Stomach (tissue), 9 donors: Measurements from ENCODE around the gene ABLIM3. TPM values are rescaled to one million over a fixed set of nuclear protein-coding genes. Genes with fewer than 3 reads are reported as not detected.

ENCODE experiments used
- DNase-seq, 2 donors: peaks; one replicate each; pipeline versions ENCODE4 v3.0.0 to v3.0.0-alpha.2; 2013 to 2019
- H3K27ac ChIP-seq, 5 donors: fragments of 200-600 bp in 4 of 5; sonication (generic) in 4 of 5; one replicate each; pipeline ENCODE4 v1.5.1; 2013 to 2019; ENCODE audit warnings: mild to moderate bottlenecking in 1 of 5, moderate library complexity in 1 of 5
- H3K27me3 ChIP-seq, 3 donors: fragments of 200-600 bp; sonication (generic); one replicate each; pipeline ENCODE4 v1.5.1; 2017 to 2019; ENCODE audit warnings: mixed run types in 1 of 3
- H3K36me3 ChIP-seq, 4 donors: fragments of 200-600 bp; sonication (generic); 1 replicate in 3 of 4; 2 replicates in 1 of 4; pipeline ENCODE4 v1.5.1; 2016 to 2019
- H3K4me1 ChIP-seq, 4 donors: fragments of 200-600 bp; sonication (generic); one replicate each; pipeline ENCODE4 v1.5.1; 2016 to 2019
- H3K4me3 ChIP-seq, 4 donors: fragments of 200-600 bp; sonication (generic) in 3 of 4; one replicate each; pipeline ENCODE4 v1.5.1; 2016 to 2019; ENCODE audit warnings: mild to moderate bottlenecking in 1 of 4
- H3K9me3 ChIP-seq, 4 donors: fragments of 200-600 bp; sonication (generic); one replicate each; pipeline ENCODE4 v1.5.1; 2016 to 2019
- CTCF ChIP-seq, 7 experiments: fragments of 450-650 bp in 4 of 7; fragments of 200-600 bp in 3 of 7; sonication (generic) in 3 of 7; IDR thresholded peaks; one replicate each; pipeline ENCODE4 v1.5.1; 2016 to 2019; ENCODE audit warnings: antibody characterized with exemption in 7 of 7, control low read depth in 2 of 7, mild to moderate bottlenecking in 1 of 7
- EP300 ChIP-seq: sonication (generic); formaldehyde crosslinking; IDR thresholded peaks from one replicate; pipeline ENCODE4 v1.6.1; 2017; ENCODE audit warnings: antibody characterized with exemption
- POLR2A ChIP-seq, 4 donors: fragments of 450-650 bp; IDR thresholded peaks; one replicate each; pipeline ENCODE4 v1.6.1; 2016; ENCODE audit warnings: antibody characterized with exemption in 4 of 4, control low read depth in 2 of 4, mild to moderate bottlenecking in 1 of 4, moderate library complexity in 1 of 4
- POLR2AphosphoS5 ChIP-seq, 3 donors: sonication (generic); formaldehyde crosslinking; IDR thresholded peaks; one replicate each; pipeline ENCODE4 v1.6.1; 2016; ENCODE audit warnings: antibody characterized with exemption in 3 of 3
- WGBS, 5 donors: extraction: QIAGEN DNeasy Blood & Tissue Kit in 3 of 5; methylation state at CpG; one replicate each; pipeline versions ENCODE4 v1.1.5 to v1.1.7; 2013 to 2018; 5-methylcytosine and 5-hydroxymethylcytosine counted together
- intact Hi-C: fragments of 100-400 bp; cut with DNase I; formaldehyde crosslinking; loops from one replicate; pipeline ENCODE4 v1.15.1; 2023; ENCODE audit warnings: low total_unique reads
- polyA plus RNA-seq, 3 donors: library from polyadenylated mRNA; stranded (reverse); fragments of 200-250 nt; gene quantifications; one replicate each; pipeline ENCODE4 v1.2.3, GENCODE V29; 2013
- total RNA-seq, 5 donors: library from RNA; depleted of rRNA; stranded (reverse); fragments of >200 nt; gene quantifications; one replicate each; pipeline versions ENCODE4 v1.1.0 to v1.2.3, GENCODE V29; 2014 to 2016
- donor health status: healthy with polysubstance abuse.
- donor health status: Bipolar disorder and iron deficiency.
- donor health status: healthy.

ABLIM3 gene
- total and polyA plus RNA-seq, 8 donors: 4.6 to 21.4 (median 10.3) TPM

- H3K27ac ChIP-seq: no peak overlapping the region
- H3K36me3 ChIP-seq: no peaks in the 10 kb centered on the region
- intact Hi-C loops: no loop called here
- no peak overlapping the region for H3K4me3 ChIP-seq
- DNase-seq: no peak
- H3K27me3 ChIP-seq: no peaks in the 10 kb centered on the region
- no peak for TF ChIP-seq POLR2A (IDR thresholded peaks at IDR 0.05)
- peaks cover 0 to 17% (median 7%) of the 10 kb centered on the region in 4 donors for H3K4me1 ChIP-seq
- no peaks in the 10 kb centered on the region for H3K9me3 ChIP-seq
- 49 to 76% (median 66%) methylated on average over 1 of the region's 1 CpG for WGBS, 5 donors
These were observed 78.3 kb downstream of the ABLIM3 start for GRCh38 chr5:149219584-149219983.

GRCh38 chr5:149220750-149221149 is 79.5 kb downstream of the ABLIM3 start:
- no peak for DNase-seq
- peaks cover 0 to 17% (median 7%) of the 10 kb centered on the region in 4 donors for H3K4me1 ChIP-seq
- H3K27me3 ChIP-seq: no peaks in the 10 kb centered on the region
- H3K36me3 ChIP-seq: no peaks in the 10 kb centered on the region
- no peak for TF ChIP-seq POLR2AphosphoS5 (IDR thresholded peaks at IDR 0.05)
- H3K4me3 ChIP-seq: no peak overlapping the region
- no peaks in the 10 kb centered on the region for H3K9me3 ChIP-seq
- H3K27ac ChIP-seq: peak overlapping the region in 1 of 5 donors; percentile 14
- WGBS, 5 donors: 80 to 95% (median 87%) methylated on average over 2 of the region's 2 CpGs
- intact Hi-C loops: no loop called here

- TF ChIP-seq CTCF (IDR thresholded peaks at IDR 0.05) (no peak), EP300 (no peak)
- Histone ChIP-seq H3K4me3 (no peak overlapping the region), H3K9me3 (no peaks in the 10 kb centered on the region), H3K27ac (peak overlapping the region in 1 of 5 donors; percentile 14), H3K27me3 (no peaks in the 10 kb centered on the region), H3K4me1 (peaks cover 0 to 17% (median 7%) of the 10 kb centered on the region in 4 donors), H3K36me3 (no peaks in the 10 kb centered on the region)
- no peak for DNase-seq
- intact Hi-C loops: no loop called here
- 18 to 40% (median 28%) methylated on average over 1 of the region's 1 CpG for WGBS, 5 donors
These were observed 80.0 kb downstream of the ABLIM3 start for GRCh38 chr5:149221326-149221725.

- H3K4me3 ChIP-seq: no peak overlapping the region
- H3K27ac ChIP-seq: no peak overlapping the region
- H3K4me1 ChIP-seq: peaks cover 0 to 17% (median 7%) of the 10 kb centered on the region in 4 donors
- TF ChIP-seq CTCF (IDR thresholded peaks at IDR 0.05) (no peak), POLR2AphosphoS5 (IDR thresholded peaks at IDR 0.05) (no peak), EP300 (no peak), POLR2A (IDR thresholded peaks at IDR 0.05) (no peak)
- 54 to 65% (median 60%) methylated on average over 4 of the region's 4 CpGs for WGBS, 5 donors
- H3K36me3 ChIP-seq: no peaks in the 10 kb centered on the region
- no peak for DNase-seq
- intact Hi-C loops: no loop called here
- H3K9me3 ChIP-seq: no peaks in the 10 kb centered on the region
- H3K27me3 ChIP-seq: no peaks in the 10 kb centered on the region
These were observed 80.5 kb downstream of the ABLIM3 start for GRCh38 chr5:149221731-149222342.

- intact Hi-C loops: no loop called here
- no peaks in the 10 kb centered on the region for H3K36me3 ChIP-seq
- H3K27ac ChIP-seq: no peak overlapping the region
- H3K4me3 ChIP-seq: no peak overlapping the region
- TF ChIP-seq POLR2A (IDR thresholded peaks at IDR 0.05) (no peak), POLR2AphosphoS5 (IDR thresholded peaks at IDR 0.05) (no peak), CTCF (IDR thresholded peaks at IDR 0.05) (no peak), EP300 (no peak)
- H3K4me1 ChIP-seq: peaks cover 0 to 24% (median 7%) of the 10 kb centered on the region in 4 donors
- WGBS, 5 donors: 79 to 89% (median 83%) methylated on average over 11 of the region's 11 CpGs
- H3K27me3 ChIP-seq: no peaks in the 10 kb centered on the region
- H3K9me3 ChIP-seq: no peaks in the 10 kb centered on the region
- DNase-seq: no peak
These were observed 82.0 kb downstream of the ABLIM3 start for GRCh38 chr5:149223081-149223848.
